Measurements from ENCODE around the gene RFPL1.

DNA sequence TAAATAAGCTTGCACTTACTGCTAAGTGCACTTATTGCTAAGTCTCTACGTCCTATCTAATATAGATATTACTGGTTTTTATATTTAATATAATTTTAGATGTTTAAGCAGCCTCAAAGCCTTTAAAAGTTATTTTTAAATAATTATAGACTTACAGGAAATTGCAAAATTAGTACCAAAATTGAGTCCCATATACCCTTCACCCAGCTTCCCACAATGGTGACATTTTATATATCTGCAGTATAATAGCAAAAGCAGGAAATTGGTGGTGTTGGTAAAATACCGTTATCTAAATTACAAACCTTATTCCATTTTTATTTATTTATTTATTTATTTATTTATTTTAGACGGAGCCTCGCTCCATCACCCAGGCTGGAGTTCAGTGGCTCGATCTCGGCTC, 48.1 kb upstream of the RFPL1 start:
- TF ChIP-seq POLR2A (IDR thresholded peaks at IDR 0.05), result no peak
- TF ChIP-seq, protein P1, sequence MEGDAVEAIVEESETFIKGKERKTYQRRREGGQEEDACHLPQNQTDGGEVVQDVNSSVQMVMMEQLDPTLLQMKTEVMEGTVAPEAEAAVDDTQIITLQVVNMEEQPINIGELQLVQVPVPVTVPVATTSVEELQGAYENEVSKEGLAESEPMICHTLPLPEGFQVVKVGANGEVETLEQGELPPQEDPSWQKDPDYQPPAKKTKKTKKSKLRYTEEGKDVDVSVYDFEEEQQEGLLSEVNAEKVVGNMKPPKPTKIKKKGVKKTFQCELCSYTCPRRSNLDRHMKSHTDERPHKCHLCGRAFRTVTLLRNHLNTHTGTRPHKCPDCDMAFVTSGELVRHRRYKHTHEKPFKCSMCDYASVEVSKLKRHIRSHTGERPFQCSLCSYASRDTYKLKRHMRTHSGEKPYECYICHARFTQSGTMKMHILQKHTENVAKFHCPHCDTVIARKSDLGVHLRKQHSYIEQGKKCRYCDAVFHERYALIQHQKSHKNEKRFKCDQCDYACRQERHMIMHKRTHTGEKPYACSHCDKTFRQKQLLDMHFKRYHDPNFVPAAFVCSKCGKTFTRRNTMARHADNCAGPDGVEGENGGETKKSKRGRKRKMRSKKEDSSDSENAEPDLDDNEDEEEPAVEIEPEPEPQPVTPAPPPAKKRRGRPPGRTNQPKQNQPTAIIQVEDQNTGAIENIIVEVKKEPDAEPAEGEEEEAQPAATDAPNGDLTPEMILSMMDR (IDR thresholded peaks at IDR 0.05), result no peak
